GM12892 (cell line): Measurements from ENCODE around the gene RBMS3.

Experiments
- POLR2A ChIP-seq: IDR thresholded peaks from 2 replicates; pipeline ENCODE4 v1.6.1; 2011; ENCODE audit warnings: low read depth, low read length, control low read depth
- POLR2AphosphoS5 ChIP-seq: IDR thresholded peaks from 2 replicates; pipeline ENCODE4 v1.6.1; 2011; ENCODE audit warnings: low read depth, low read length, control low read depth
- TAF1 ChIP-seq: IDR thresholded peaks from 2 replicates; pipeline ENCODE4 v1.6.1; 2011; ENCODE audit warnings: low read depth, mild to moderate bottlenecking, control low read depth, low read length, borderline replicate concordance

DNA sequence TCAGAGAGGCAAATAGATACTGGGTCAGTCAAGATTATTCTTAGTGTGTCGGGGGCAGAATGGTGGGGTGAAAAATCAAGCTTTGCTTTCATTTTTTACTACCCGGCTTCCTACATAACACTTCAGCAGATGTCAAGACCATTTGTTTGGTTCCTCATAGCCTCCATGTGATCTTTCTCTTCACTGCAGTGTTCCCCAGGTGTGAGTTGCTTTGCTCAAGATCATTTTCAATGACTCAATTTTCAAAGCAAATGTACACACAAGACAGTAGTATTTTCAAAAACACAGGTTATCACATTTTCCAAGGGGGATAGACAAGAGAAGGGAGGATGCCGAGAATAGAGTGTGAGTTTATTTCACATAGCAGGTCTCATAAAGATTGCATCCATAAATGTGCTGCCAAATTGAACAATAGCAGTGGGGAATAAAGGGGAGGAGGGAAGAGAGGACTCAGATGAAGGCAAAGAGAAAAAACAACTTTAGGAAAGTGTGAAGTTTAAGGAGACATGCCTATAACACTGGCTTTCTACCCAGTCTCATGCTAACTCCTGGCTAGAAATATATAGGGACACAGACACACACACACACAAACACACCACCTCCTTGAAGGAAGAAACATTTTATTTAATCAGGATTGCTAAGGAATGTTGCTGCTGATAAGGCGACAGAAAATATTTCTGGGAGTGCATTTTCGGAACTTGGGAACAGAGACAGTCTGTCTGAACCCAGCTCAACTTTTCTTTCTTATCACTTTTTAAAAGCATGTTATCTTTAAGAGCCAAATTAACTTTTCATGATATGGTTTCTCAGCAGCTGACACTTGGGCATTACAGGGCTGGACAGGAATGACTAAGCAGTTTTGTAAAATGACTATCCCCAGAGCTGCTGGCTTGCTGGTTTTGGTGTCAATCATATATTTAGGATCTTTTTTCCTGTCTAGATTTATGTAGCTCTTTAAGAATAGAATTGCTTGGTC, 402.4 kb downstream of the RBMS3 start:
- no peak for TF ChIP-seq POLR2AphosphoS5
- TF ChIP-seq POLR2A = no peak
- no peak for TF ChIP-seq TAF1
